ENCODE results near the gene CARMIL1.

The CARMIL1 gene

GRCh38 chr6:25418454-25419052, 139.4 kb downstream of the CARMIL1 start:
- no peak for DNase-seq (ENCODE audit: low read depth)
- no peak overlapping the region for H3K4me3 ChIP-seq (replicated peaks; ENCODE audit: low read depth, low read length)
- TF ChIP-seq CTCF (IDR thresholded peaks at IDR 0.05; ENCODE audit: low read length, missing control alignments) = no peak

- no peak for TF ChIP-seq CTCF (IDR thresholded peaks at IDR 0.05; ENCODE audit: low read length, missing control alignments)
- DNase-seq (ENCODE audit: low read depth) = no peak
- H3K4me3 ChIP-seq (replicated peaks; ENCODE audit: low read depth, low read length) = no peak overlapping the region
Measured at GRCh38 chr6:25419879-25420278, 140.7 kb downstream of the CARMIL1 start.

- no peak for TF ChIP-seq CTCF (IDR thresholded peaks at IDR 0.05; ENCODE audit: low read length, missing control alignments)
- DNase-seq (ENCODE audit: low read depth) = no peak
- H3K4me3 ChIP-seq (replicated peaks; ENCODE audit: low read depth, low read length) = no peak overlapping the region
Measured at GRCh38 chr6:25423358-25423757, 144.2 kb downstream of the CARMIL1 start.

GRCh38 chr6:25424303-25424702, 145.1 kb downstream of the CARMIL1 start:
- no peak for DNase-seq (ENCODE audit: low read depth)
- TF ChIP-seq CTCF (IDR thresholded peaks at IDR 0.05; ENCODE audit: low read length, missing control alignments) = no peak
- no peak overlapping the region for H3K4me3 ChIP-seq (replicated peaks; ENCODE audit: low read depth, low read length)

GRCh38 chr6:25427549-25427948, 148.4 kb downstream of the CARMIL1 start:
- no peak for DNase-seq (ENCODE audit: low read depth)
- H3K4me3 ChIP-seq (replicated peaks; ENCODE audit: low read depth, low read length) = no peak overlapping the region
- TF ChIP-seq CTCF (IDR thresholded peaks at IDR 0.05; ENCODE audit: low read length, missing control alignments) = no peak

GRCh38 chr6:25428758-25429317, 149.7 kb downstream of the CARMIL1 start:
- TF ChIP-seq CTCF (IDR thresholded peaks at IDR 0.05; ENCODE audit: low read length, missing control alignments) = no peak
- no peak overlapping the region for H3K4me3 ChIP-seq (replicated peaks; ENCODE audit: low read depth, low read length)

More at GRCh38 chr6:25428758-25429317, 149.7 kb downstream of the CARMIL1 start:
- no peak for DNase-seq (ENCODE audit: low read depth)

Measured in fibroblast of pulmonary artery (primary cell).